ENCODE results near the gene BZW1.

GRCh38 chr2:200814917-200815316 is 3.2 kb downstream of the BZW1 start:
- TF ChIP-seq, protein P1, sequence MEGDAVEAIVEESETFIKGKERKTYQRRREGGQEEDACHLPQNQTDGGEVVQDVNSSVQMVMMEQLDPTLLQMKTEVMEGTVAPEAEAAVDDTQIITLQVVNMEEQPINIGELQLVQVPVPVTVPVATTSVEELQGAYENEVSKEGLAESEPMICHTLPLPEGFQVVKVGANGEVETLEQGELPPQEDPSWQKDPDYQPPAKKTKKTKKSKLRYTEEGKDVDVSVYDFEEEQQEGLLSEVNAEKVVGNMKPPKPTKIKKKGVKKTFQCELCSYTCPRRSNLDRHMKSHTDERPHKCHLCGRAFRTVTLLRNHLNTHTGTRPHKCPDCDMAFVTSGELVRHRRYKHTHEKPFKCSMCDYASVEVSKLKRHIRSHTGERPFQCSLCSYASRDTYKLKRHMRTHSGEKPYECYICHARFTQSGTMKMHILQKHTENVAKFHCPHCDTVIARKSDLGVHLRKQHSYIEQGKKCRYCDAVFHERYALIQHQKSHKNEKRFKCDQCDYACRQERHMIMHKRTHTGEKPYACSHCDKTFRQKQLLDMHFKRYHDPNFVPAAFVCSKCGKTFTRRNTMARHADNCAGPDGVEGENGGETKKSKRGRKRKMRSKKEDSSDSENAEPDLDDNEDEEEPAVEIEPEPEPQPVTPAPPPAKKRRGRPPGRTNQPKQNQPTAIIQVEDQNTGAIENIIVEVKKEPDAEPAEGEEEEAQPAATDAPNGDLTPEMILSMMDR (optimal IDR thresholded peaks at IDR 0.05 in 1 of 3, IDR thresholded peaks at IDR 0.05 in 1 of 3, conservative IDR thresholded peaks at IDR 0.05 in 1 of 3; ENCODE audit: extremely low read depth in 1 of 3, insufficient read depth in 2 of 3, low read length in 3 of 3), result no peak
- no peak for TF ChIP-seq EZH2 (IDR thresholded peaks at IDR 0.05; ENCODE audit: low read length)
